Loucy (cell line): Measurements from ENCODE around the gene KPNB1.

ENCODE experiments used
- H2AFZ ChIP-seq: fragments of 200-600 bp; sonication (generic); 2 replicates; pipeline ENCODE4 v1.6.0; 2016; ENCODE audit warnings: antibody characterized with exemption, mild to moderate bottlenecking, low read length, moderate library complexity
- H3F3A ChIP-seq: fragments of 200-600 bp; 2 replicates; pipeline ENCODE4 v1.6.0; 2016; ENCODE audit warnings: antibody characterized with exemption, low read depth, mild to moderate bottlenecking
- H3K27me3 ChIP-seq: fragments of 200-600 bp; sonication (generic); 2 replicates; pipeline ENCODE4 v1.6.1; 2014; ENCODE audit warnings: low read length, mild to moderate bottlenecking; ENCODE audit not compliant: insufficient read depth, poor library complexity, severe bottlenecking
- H3K36me3 ChIP-seq: fragments of 200-600 bp; sonication (generic); 2 replicates; pipeline ENCODE4 v1.6.1; 2016; ENCODE audit warnings: low read length; ENCODE audit not compliant: insufficient read depth
- H3K4me1 ChIP-seq: fragments of 200-600 bp; sonication (generic); 2 replicates; pipeline ENCODE4 v1.5.1; 2014; ENCODE audit warnings: low read length, mild to moderate bottlenecking; ENCODE audit not compliant: insufficient read depth, poor library complexity, severe bottlenecking
- H3K4me2 ChIP-seq: fragments of 200-600 bp; sonication (generic); 2 replicates; pipeline ENCODE4 v1.6.0; 2014; ENCODE audit warnings: antibody characterized with exemption, low read length, low read depth, mild to moderate bottlenecking; ENCODE audit not compliant: poor library complexity, severe bottlenecking
- H3K4me3 ChIP-seq: fragments of 200-600 bp; sonication (generic); 2 replicates; pipeline ENCODE4 v1.5.1; 2014; ENCODE audit warnings: low read length, mild to moderate bottlenecking, mixed read lengths; ENCODE audit not compliant: poor library complexity, severe bottlenecking
- H3K79me2 ChIP-seq: fragments of 200-600 bp; sonication (generic); 2 replicates; pipeline ENCODE4 v1.6.1; 2014; ENCODE audit warnings: low read length; ENCODE audit not compliant: insufficient read depth
- H3K9ac ChIP-seq: fragments of 200-600 bp; sonication (generic); 2 replicates; pipeline ENCODE4 v1.6.0; 2014; ENCODE audit warnings: mild to moderate bottlenecking, low read depth, low read length, moderate library complexity; ENCODE audit not compliant: poor library complexity, severe bottlenecking
- H3K9me2 ChIP-seq: fragments of 200-600 bp; sonication (generic); replicated peaks from 2 replicates; pipeline ENCODE4 v1.6.1; 2016; ENCODE audit warnings: low read depth, low read length, mixed read lengths
- H3K9me3 ChIP-seq: fragments of 200-600 bp; sonication (generic); 2 replicates; pipeline ENCODE4 v1.6.1; 2014; ENCODE audit warnings: mild to moderate bottlenecking, antibody characterized with exemption, low read length, low read depth; ENCODE audit not compliant: insufficient read depth
- H4K20me1 ChIP-seq: fragments of 200-600 bp; sonication (generic); 2 replicates; pipeline ENCODE4 v1.6.0; 2014; ENCODE audit warnings: antibody characterized with exemption, low read length, mild to moderate bottlenecking; ENCODE audit not compliant: insufficient read depth, poor library complexity, severe bottlenecking
- CTCF ChIP-seq: fragments of 200-600 bp; sonication (generic); conservative IDR thresholded peaks from 2 replicates; pipeline ENCODE4 v1.5.1; 2014; ENCODE audit warnings: mild to moderate bottlenecking, antibody characterized with exemption, low read length
- EZH2phosphoT487 ChIP-seq: fragments of 200-600 bp; IDR thresholded peaks from 2 replicates; pipeline ENCODE4 v1.6.1; 2018; ENCODE audit warnings: antibody characterized with exemption, mild to moderate bottlenecking, moderate library complexity, borderline replicate concordance

The KPNB1 gene

DNA sequence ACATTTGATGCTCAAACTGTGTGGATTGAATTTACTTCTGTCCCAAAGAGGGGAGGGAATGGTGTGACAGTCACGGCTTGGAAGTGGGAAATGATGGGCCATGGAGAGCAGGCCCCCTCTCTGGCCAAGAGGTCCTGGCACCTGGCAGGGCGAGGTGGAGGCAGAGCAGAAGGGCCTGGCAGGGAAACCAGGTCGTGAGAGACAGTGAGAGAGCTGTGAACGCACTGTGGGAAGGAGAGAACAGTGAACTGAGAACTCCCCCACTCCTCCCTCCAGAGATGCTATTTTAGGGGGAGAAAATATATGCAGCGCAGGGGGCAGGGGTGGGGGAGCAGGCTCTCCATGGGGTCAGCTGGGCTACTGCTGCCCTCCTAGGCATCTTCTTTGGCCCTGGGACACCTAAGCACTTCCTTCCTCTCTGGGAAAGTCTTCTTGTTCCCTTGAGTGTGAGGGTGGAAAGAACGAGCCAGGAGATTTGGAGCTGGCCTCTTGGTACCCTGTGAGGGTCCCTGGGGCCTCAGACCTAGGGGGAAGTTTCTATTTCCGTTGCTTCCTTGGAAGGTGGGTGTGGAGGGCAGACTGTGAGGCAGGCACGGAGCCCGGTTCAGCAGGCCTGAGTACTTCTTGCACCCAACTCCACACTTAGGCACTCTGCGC is 66.1 kb downstream of the KPNB1 start:
- Histone ChIP-seq H2AFZ (no peak overlapping the region), H3F3A (no peaks in the 10 kb centered on the region), H3K9ac (no peak overlapping the region), H3K9me2 (no peaks in the 10 kb centered on the region), H3K4me3 (no peak overlapping the region), H3K79me2 (no peaks in the 10 kb centered on the region), H3K9me3 (no peaks in the 10 kb centered on the region), H3K4me1 (peaks cover 46% of the 10 kb centered on the region), H4K20me1 (no peaks in the 10 kb centered on the region), H3K27me3 (no peaks in the 10 kb centered on the region), H3K4me2 (no peak overlapping the region), H3K36me3 (no peaks in the 10 kb centered on the region)
- TF ChIP-seq EZH2phosphoT487, result no peak
- no peak for TF ChIP-seq CTCF

DNA sequence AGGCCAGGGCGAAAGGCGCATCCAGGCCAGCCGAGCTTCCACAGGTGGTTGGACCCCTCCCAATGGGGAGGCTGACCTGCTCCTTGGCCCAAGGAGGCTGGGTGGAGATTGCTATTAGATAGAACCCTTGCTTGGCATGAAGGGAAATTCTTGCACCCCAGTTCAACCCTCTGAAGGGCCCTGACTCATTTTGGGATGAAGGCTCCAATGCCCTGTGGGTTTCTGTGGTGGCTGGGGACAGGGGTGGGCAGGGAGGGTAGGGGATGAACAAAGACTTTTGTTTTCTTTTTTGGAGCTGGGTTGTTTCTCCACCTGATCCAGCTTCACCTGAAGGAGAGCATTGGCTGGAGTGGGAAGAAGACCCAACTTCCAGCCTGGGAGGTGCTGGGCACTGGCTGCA is 66.7 kb downstream of the KPNB1 start:
- Histone ChIP-seq H3K79me2 (no peaks in the 10 kb centered on the region), H3F3A (no peaks in the 10 kb centered on the region), H3K9ac (no peak overlapping the region), H3K27me3 (no peaks in the 10 kb centered on the region), H3K9me2 (no peaks in the 10 kb centered on the region), H3K36me3 (no peaks in the 10 kb centered on the region), H2AFZ (no peak overlapping the region), H3K4me3 (no peak overlapping the region), H3K4me1 (peaks cover 46% of the 10 kb centered on the region), H3K9me3 (no peaks in the 10 kb centered on the region), H3K4me2 (no peak overlapping the region), H4K20me1 (no peaks in the 10 kb centered on the region)
- TF ChIP-seq EZH2phosphoT487 (no peak), CTCF (no peak)

- no peaks in the 10 kb centered on the region for H3K9me2 ChIP-seq
- 0 out of 2 replicates have a peak overlapping the region, but pooled peaks have one; percentile 32 for H2AFZ ChIP-seq
- no peak overlapping the region for H3K4me3 ChIP-seq
- peak overlapping the region; percentile 58 for H3K4me2 ChIP-seq
- no peaks in the 10 kb centered on the region for H3K27me3 ChIP-seq
- peak; percentile 74 for TF ChIP-seq CTCF
- TF ChIP-seq EZH2phosphoT487, result no peak
- no peaks in the 10 kb centered on the region for H3K79me2 ChIP-seq
- no peaks in the 10 kb centered on the region for H3K36me3 ChIP-seq
- H3K4me1 ChIP-seq, result peaks cover 46% of the 10 kb centered on the region
- H3K9ac ChIP-seq, result no peak overlapping the region
- no peaks in the 10 kb centered on the region for H3K9me3 ChIP-seq
- H3F3A ChIP-seq, result no peaks in the 10 kb centered on the region
- H4K20me1 ChIP-seq, result no peaks in the 10 kb centered on the region
Observed at GRCh38 chr17:47717261-47717697, 67.6 kb downstream of the KPNB1 start.
